ENCODE data around the gene BMAL1. TPM values are rescaled to one million over a fixed set of nuclear protein-coding genes. Genes with fewer than 3 reads are reported as not detected.

The BMAL1 gene
- total RNA-seq, 1 experiment from 2014 or later = 3.3 TPM

- H3K9ac ChIP-seq (ENCODE audit: extremely low read depth, insufficient read length, low read length) = no peak overlapping the region
- no peak overlapping the region for H2AK5ac ChIP-seq (ENCODE audit: insufficient read length, low read length)
- no peak overlapping the region for H2BK5ac ChIP-seq (ENCODE audit: insufficient read length, low read length)
- H3K27me3 ChIP-seq (ENCODE audit: insufficient read depth, low read length) = no peaks in the 10 kb centered on the region
- H2BK12ac ChIP-seq (ENCODE audit: insufficient read length, low read depth, low read length) = no peak overlapping the region
- no peaks in the 10 kb centered on the region for H3K79me1 ChIP-seq (ENCODE audit: insufficient read depth, low read depth, low read length, poor library complexity, severe bottlenecking)
- H4K8ac ChIP-seq (replicated peaks; ENCODE audit: insufficient read length, low read depth, low read length) = no peak overlapping the region
- H4K20me1 ChIP-seq (ENCODE audit: control insufficient read depth, insufficient read depth, insufficient read length) = no peaks in the 10 kb centered on the region
- H3K27ac ChIP-seq (ENCODE audit: insufficient read length, low read depth, low read length) = no peak overlapping the region
- H3K23ac ChIP-seq (ENCODE audit: insufficient read length, low read depth, low read length) = no peak overlapping the region
- H2AFZ ChIP-seq (ENCODE audit: low read length) = no peak overlapping the region
- no peak overlapping the region for H2BK20ac ChIP-seq (ENCODE audit: low read depth, low read length, poor library complexity, severe bottlenecking)
- H3K4me1 ChIP-seq (ENCODE audit: insufficient read depth, low read length) = no peaks in the 10 kb centered on the region
- no peak overlapping the region for H4K5ac ChIP-seq (ENCODE audit: insufficient read length, low read depth, low read length)
- DNase-seq = no peak
- no peak overlapping the region for H3K18ac ChIP-seq (ENCODE audit: insufficient read length, low read depth, low read length)
- H3K4me3 Mint-ChIP-seq = no peak overlapping the region
- no peaks in the 10 kb centered on the region for H3K79me2 ChIP-seq (ENCODE audit: insufficient read depth, low read length)
- no peaks in the 10 kb centered on the region for H3K36me3 Mint-ChIP-seq (ENCODE audit: insufficient read depth in 1 of 3, low read depth in 3 of 3)
- H3K9me3 Mint-ChIP-seq = no peaks in the 10 kb centered on the region
- no peak overlapping the region for H3K14ac ChIP-seq (ENCODE audit: insufficient read depth, low read length)
- no peak for TF ChIP-seq CTCF (conservative IDR thresholded peaks at IDR 0.05)
- H3K56ac ChIP-seq (ENCODE audit: insufficient read length, low read depth, low read length) = no peak overlapping the region
- no peaks in the 10 kb centered on the region for H3K9me3 ChIP-seq (ENCODE audit: control insufficient read depth, low read depth, low read length)
- no peak overlapping the region for H3K27ac Mint-ChIP-seq
- no peak overlapping the region for H3T11ph ChIP-seq (ENCODE audit: low read length)
- H2BK15ac ChIP-seq (ENCODE audit: low read depth, low read length) = no peak overlapping the region
- H3K23me2 ChIP-seq (ENCODE audit: insufficient read length, low read depth, low read length, poor library complexity, severe bottlenecking) = no peaks in the 10 kb centered on the region
- H3K4me1 Mint-ChIP-seq = peaks cover 9 to 14% of the 10 kb centered on the region in 2 experiments
- H2BK120ac ChIP-seq (ENCODE audit: low read depth, low read length, poor library complexity, severe bottlenecking) = no peak overlapping the region
- H3K4me2 ChIP-seq (ENCODE audit: insufficient read depth, insufficient read length, low read length) = no peak overlapping the region
- H3K27me3 Mint-ChIP-seq (ENCODE audit: low read depth) = peaks cover 13% of the 10 kb centered on the region
- no peak overlapping the region for H3K4ac ChIP-seq (ENCODE audit: low read depth, low read length)
- H4K91ac ChIP-seq (ENCODE audit: insufficient read length, low read depth, low read length) = no peak overlapping the region
- no CpG with 5 or more reads among the region's 3 CpGs for WGBS (ENCODE audit: extremely low coverage, insufficient read length, low lambda C conversion rate)
Observed at GRCh38 chr11:13242564-13242963, 35.0 kb upstream of the BMAL1 start.
